VCaP (cell line): ENCODE results near the gene PPA1.

Experiments used
- H3K27ac ChIP-seq: fragments of 450-650 bp; 2 replicates; pipeline ENCODE4 v1.5.1; 2017
- TF ChIP-seq, protein P1 (sequence below): fragments of 450-650 bp; conservative IDR thresholded peaks from 2 replicates; pipeline ENCODE4 v1.5.1; 2017; ENCODE audit warnings: mild to moderate bottlenecking, moderate library complexity

PPA1 gene

GRCh38 chr10:70197235-70197945 lies 35.8 kb downstream of the PPA1 start:
- TF ChIP-seq, protein P1, sequence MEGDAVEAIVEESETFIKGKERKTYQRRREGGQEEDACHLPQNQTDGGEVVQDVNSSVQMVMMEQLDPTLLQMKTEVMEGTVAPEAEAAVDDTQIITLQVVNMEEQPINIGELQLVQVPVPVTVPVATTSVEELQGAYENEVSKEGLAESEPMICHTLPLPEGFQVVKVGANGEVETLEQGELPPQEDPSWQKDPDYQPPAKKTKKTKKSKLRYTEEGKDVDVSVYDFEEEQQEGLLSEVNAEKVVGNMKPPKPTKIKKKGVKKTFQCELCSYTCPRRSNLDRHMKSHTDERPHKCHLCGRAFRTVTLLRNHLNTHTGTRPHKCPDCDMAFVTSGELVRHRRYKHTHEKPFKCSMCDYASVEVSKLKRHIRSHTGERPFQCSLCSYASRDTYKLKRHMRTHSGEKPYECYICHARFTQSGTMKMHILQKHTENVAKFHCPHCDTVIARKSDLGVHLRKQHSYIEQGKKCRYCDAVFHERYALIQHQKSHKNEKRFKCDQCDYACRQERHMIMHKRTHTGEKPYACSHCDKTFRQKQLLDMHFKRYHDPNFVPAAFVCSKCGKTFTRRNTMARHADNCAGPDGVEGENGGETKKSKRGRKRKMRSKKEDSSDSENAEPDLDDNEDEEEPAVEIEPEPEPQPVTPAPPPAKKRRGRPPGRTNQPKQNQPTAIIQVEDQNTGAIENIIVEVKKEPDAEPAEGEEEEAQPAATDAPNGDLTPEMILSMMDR, result no peak
- H3K27ac ChIP-seq, result no peak overlapping the region

GRCh38 chr10:70193391-70193844 lies 39.8 kb downstream of the PPA1 start:
- peak overlapping the region; percentile 74 for H3K27ac ChIP-seq
- TF ChIP-seq, protein P1, result no peak

- TF ChIP-seq, protein P1, result no peak
- peak overlapping the region; percentile 74 for H3K27ac ChIP-seq
Observed at GRCh38 chr10:70192326-70192968, 40.8 kb downstream of the PPA1 start.

DNA sequence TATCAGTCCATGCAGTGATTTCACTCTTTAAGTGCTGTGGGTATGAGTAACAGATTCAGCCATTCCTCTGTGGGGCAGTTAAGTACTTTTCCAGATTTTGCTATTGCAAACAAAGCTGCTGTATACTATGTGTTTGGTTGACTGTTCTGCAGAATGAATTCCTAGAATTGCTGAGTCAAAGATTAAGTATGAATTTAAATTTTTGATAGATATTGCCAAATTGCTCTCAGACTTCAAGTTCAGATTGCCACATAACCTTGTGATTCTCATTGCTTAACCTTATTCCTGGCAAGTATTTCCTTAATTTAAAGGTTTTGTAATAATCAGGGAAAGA lies 41.3 kb downstream of the PPA1 start:
- TF ChIP-seq, protein P1, result no peak
- H3K27ac ChIP-seq, result peak overlapping the region; percentile 74

DNA sequence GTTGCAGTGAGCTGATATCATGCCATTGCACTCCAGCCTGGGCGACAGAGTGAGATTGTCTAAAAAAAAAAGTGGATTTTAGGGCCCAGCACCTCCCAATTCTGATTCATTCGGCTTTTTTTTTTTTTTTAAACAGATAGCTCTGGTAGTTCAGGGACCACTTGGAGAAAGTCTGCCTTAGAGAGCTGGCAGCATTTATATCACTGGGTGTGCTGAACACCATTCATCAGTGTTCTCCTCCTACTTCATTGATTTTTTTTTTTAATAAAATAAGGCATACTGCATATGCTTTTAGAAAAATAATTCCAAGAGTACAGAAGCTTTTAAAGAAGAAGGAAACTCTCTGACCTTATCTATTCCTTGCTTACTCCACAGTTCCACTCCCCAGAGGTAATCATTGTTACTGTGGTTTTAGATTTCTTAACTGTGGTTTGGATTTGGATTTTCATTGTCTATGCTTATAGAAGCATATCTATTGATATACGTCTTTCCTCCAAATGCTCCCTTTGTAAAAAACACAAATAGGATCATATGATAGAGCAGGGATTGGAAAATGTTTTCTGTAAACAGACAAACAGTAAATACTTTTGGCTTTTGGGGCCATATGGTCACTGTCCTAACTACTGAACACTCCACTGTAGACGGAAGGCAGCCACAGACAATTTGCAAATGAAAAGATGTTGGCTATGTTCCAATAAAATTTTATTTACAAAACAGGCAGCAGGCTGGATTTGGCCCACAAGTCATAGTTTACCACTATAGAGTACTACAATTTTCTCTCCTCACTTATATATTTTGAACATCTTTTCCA lies 41.9 kb downstream of the PPA1 start:
- peak overlapping the region; percentile 74 for H3K27ac ChIP-seq
- TF ChIP-seq, protein P1, result no peak

DNA sequence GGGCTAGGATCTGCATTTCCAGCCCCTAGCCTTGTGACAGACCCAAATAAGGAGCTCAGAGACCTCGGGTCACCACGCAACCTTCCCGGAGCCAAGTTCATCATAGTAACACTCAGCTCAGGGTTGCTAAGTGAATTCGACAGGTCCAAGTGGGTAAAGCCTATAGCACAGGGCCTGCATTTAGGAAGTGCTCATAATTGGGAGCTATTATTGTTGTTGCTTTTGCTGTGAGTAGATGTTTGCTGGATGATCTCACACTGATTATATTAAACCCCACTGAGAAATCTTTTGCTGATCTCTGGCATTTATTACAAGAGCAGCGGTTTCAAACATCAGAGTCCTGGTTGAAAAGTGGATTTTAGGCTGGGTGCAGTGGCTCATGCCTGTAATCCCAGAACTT lies 42.6 kb downstream of the PPA1 start:
- TF ChIP-seq, protein P1, result no peak
- peak overlapping the region; percentile 74; the same call in 1 of the 2 replicates for H3K27ac ChIP-seq

GRCh38 chr10:70190102-70190501 lies 43.1 kb downstream of the PPA1 start:
- TF ChIP-seq, protein P1, result no peak
- peak overlapping the region; percentile 74; the same call in 1 of the 2 replicates for H3K27ac ChIP-seq
